ENCODE measurements around the gene WDR93. TPM values are rescaled to one million over a fixed set of nuclear protein-coding genes. Genes with fewer than 3 reads are reported as not detected.

The WDR93 gene
- total RNA-seq, 1 experiment from 2014 or later, result not detected

GRCh38 chr15:89785774-89786140 lies 95.1 kb downstream of the WDR93 start:
- no peak overlapping the region for H2BK120ac ChIP-seq (ENCODE audit: low read depth, low read length, poor library complexity, severe bottlenecking)
- no peaks in the 10 kb centered on the region for H3K9me3 ChIP-seq (ENCODE audit: control insufficient read depth, low read depth, low read length)
- Mint-ChIP-seq H3K27me3 (ENCODE audit: low read depth) (peaks cover 20% of the 10 kb centered on the region), H3K9me3 (peaks cover 9 to 12% of the 10 kb centered on the region in 2 experiments), H3K4me1 (peaks cover 21 to 24% of the 10 kb centered on the region in 2 experiments), H3K27ac (no peak overlapping the region), H3K4me3 (no peak overlapping the region), H3K36me3 (ENCODE audit: insufficient read depth in 1 of 3, low read depth in 3 of 3) (peaks cover 4 to 9% (median 5%) of the 10 kb centered on the region in 3 experiments; a peak in 5 of 7 replicates)
- no peak overlapping the region for H3K9ac ChIP-seq (ENCODE audit: extremely low read depth, insufficient read length, low read length)
- H3K79me2 ChIP-seq (ENCODE audit: insufficient read depth, low read length), result no peaks in the 10 kb centered on the region
- H3K4me1 ChIP-seq (ENCODE audit: insufficient read depth, low read length), result peaks cover 6% of the 10 kb centered on the region
- no peak overlapping the region for H3K14ac ChIP-seq (ENCODE audit: insufficient read depth, low read length)
- no peaks in the 10 kb centered on the region for H3K23me2 ChIP-seq (ENCODE audit: insufficient read length, low read depth, low read length, poor library complexity, severe bottlenecking)
- no peaks in the 10 kb centered on the region for H3K27me3 ChIP-seq (ENCODE audit: insufficient read depth, low read length)
- H3K4ac ChIP-seq (ENCODE audit: low read depth, low read length), result no peak overlapping the region
- H4K8ac ChIP-seq (replicated peaks; ENCODE audit: insufficient read length, low read depth, low read length), result no peak overlapping the region
- no peak overlapping the region for H3K18ac ChIP-seq (ENCODE audit: insufficient read length, low read depth, low read length)
- no peak for DNase-seq
- H2BK5ac ChIP-seq (ENCODE audit: insufficient read length, low read length), result no peak overlapping the region
- no peak overlapping the region for H4K5ac ChIP-seq (ENCODE audit: insufficient read length, low read depth, low read length)
- no peak overlapping the region for H3K56ac ChIP-seq (ENCODE audit: insufficient read length, low read depth, low read length)
- no peak overlapping the region for H2AFZ ChIP-seq (ENCODE audit: low read length)
- no peak overlapping the region for H2BK15ac ChIP-seq (ENCODE audit: low read depth, low read length)
- no peak overlapping the region for H2BK12ac ChIP-seq (ENCODE audit: insufficient read length, low read depth, low read length)
- H2BK20ac ChIP-seq (ENCODE audit: low read depth, low read length, poor library complexity, severe bottlenecking), result no peak overlapping the region
- no peak overlapping the region for H3K4me2 ChIP-seq (ENCODE audit: insufficient read depth, insufficient read length, low read length)
- no peak overlapping the region for H3K27ac ChIP-seq (ENCODE audit: insufficient read length, low read depth, low read length)
- H3K79me1 ChIP-seq (ENCODE audit: insufficient read depth, low read depth, low read length, poor library complexity, severe bottlenecking), result no peaks in the 10 kb centered on the region
- H3T11ph ChIP-seq (ENCODE audit: low read length), result no peak overlapping the region
- TF ChIP-seq, protein P1, sequence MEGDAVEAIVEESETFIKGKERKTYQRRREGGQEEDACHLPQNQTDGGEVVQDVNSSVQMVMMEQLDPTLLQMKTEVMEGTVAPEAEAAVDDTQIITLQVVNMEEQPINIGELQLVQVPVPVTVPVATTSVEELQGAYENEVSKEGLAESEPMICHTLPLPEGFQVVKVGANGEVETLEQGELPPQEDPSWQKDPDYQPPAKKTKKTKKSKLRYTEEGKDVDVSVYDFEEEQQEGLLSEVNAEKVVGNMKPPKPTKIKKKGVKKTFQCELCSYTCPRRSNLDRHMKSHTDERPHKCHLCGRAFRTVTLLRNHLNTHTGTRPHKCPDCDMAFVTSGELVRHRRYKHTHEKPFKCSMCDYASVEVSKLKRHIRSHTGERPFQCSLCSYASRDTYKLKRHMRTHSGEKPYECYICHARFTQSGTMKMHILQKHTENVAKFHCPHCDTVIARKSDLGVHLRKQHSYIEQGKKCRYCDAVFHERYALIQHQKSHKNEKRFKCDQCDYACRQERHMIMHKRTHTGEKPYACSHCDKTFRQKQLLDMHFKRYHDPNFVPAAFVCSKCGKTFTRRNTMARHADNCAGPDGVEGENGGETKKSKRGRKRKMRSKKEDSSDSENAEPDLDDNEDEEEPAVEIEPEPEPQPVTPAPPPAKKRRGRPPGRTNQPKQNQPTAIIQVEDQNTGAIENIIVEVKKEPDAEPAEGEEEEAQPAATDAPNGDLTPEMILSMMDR (conservative IDR thresholded peaks at IDR 0.05), result no peak
- H4K20me1 ChIP-seq (ENCODE audit: control insufficient read depth, insufficient read depth, insufficient read length), result no peaks in the 10 kb centered on the region
- H2AK5ac ChIP-seq (ENCODE audit: insufficient read length, low read length), result no peak overlapping the region
- H4K91ac ChIP-seq (ENCODE audit: insufficient read length, low read depth, low read length), result no peak overlapping the region
- H3K23ac ChIP-seq (ENCODE audit: insufficient read length, low read depth, low read length), result no peak overlapping the region
